Keratinocyte (primary cell): ENCODE data around the gene CACNA1C. TPM values are rescaled to one million over a fixed set of nuclear protein-coding genes. Genes with fewer than 3 reads are reported as not detected.

Experiments
- DNase-seq: peaks from one replicate; pipeline ENCODE4 v3.0.0-alpha.2; 2011; ENCODE audit warnings: low read depth, missing footprints, low spot score
- FAIRE-seq: peaks from 2 replicates; lab custom pipeline; 2011; peaks lifted over from hg19 to GRCh38; lab: Jason Lieb, UNC
- H2AFZ ChIP-seq: 2 replicates; pipeline ENCODE4 v1.6.0; 2012; ENCODE audit warnings: low read length, control low read depth, inconsistent platforms; ENCODE audit not compliant: control insufficient read depth
- H3K27ac ChIP-seq: 2 replicates; pipeline ENCODE4 v1.5.1; 2011; ENCODE audit warnings: low read length; ENCODE audit not compliant: control insufficient read depth, insufficient read depth
- H3K27me3 ChIP-seq: 3 replicates; pipeline ENCODE4 v1.6.0; 2011; ENCODE audit warnings: low read length; ENCODE audit not compliant: control insufficient read depth, insufficient read depth; ENCODE audit errors: extremely low read depth
- H3K36me3 ChIP-seq, 2 experiments: 2 replicates in 1 of 2; 3 replicates in 1 of 2; pipeline ENCODE4 v1.5.1; 2011; ENCODE audit warnings: low read length in 2 of 2, mild to moderate bottlenecking in 1 of 2; ENCODE audit not compliant: control insufficient read depth in 2 of 2, insufficient read depth in 2 of 2; ENCODE audit errors: extremely low read depth in 1 of 2
- H3K4me1 ChIP-seq: 3 replicates; pipeline ENCODE4 v1.5.1; 2011; ENCODE audit warnings: low read length; ENCODE audit not compliant: control insufficient read depth, insufficient read depth; ENCODE audit errors: extremely low read depth
- H3K4me2 ChIP-seq: 3 replicates; pipeline ENCODE4 v1.6.0; 2011; ENCODE audit warnings: low read depth, low read length; ENCODE audit not compliant: control insufficient read depth, insufficient read depth; ENCODE audit errors: extremely low read depth
- H3K4me3 ChIP-seq, 3 experiments: fragments of 200-600 bp in 1 of 3; sonication (generic) in 1 of 3; 2 replicates in 2 of 3; 3 replicates in 1 of 3; pipeline ENCODE4 v1.5.1; 2011 to 2016; ENCODE audit warnings: low read length in 3 of 3, mild to moderate bottlenecking in 3 of 3, control low read depth in 2 of 3, inconsistent platforms in 1 of 3, low read depth in 1 of 3, mixed read lengths in 1 of 3, mixed run types in 1 of 3, moderate library complexity in 1 of 3; ENCODE audit not compliant: control insufficient read depth in 2 of 3, insufficient read depth in 2 of 3; ENCODE audit errors: extremely low read depth in 1 of 3
- H3K79me2 ChIP-seq: 2 replicates; pipeline ENCODE4 v1.6.0; 2012; ENCODE audit warnings: low read length; ENCODE audit not compliant: control insufficient read depth, insufficient read depth
- H3K9ac ChIP-seq: 3 replicates; pipeline ENCODE4 v1.6.0; 2011; ENCODE audit warnings: low read length; ENCODE audit not compliant: control insufficient read depth, insufficient read depth; ENCODE audit errors: extremely low read depth
- H3K9me1 ChIP-seq: 3 replicates; pipeline ENCODE4 v1.6.0; 2011; ENCODE audit warnings: low read length; ENCODE audit not compliant: control insufficient read depth, insufficient read depth; ENCODE audit errors: extremely low read depth
- H3K9me3 ChIP-seq: 2 replicates; pipeline ENCODE4 v1.5.1; 2012; ENCODE audit warnings: low read depth, low read length; ENCODE audit not compliant: control insufficient read depth
- H4K20me1 ChIP-seq: 3 replicates; pipeline ENCODE4 v1.6.0; 2011; ENCODE audit warnings: low read length; ENCODE audit not compliant: control insufficient read depth, insufficient read depth; ENCODE audit errors: extremely low read depth
- CTCF ChIP-seq, 3 experiments: IDR thresholded peaks in 1 of 3; conservative IDR thresholded peaks in 1 of 3; optimal IDR thresholded peaks in 1 of 3; 2 replicates in 2 of 3; 3 replicates in 1 of 3; pipeline versions ENCODE3 to v1.5.1; 2011; ENCODE audit warnings: low read length in 3 of 3, mild to moderate bottlenecking in 3 of 3, moderate library complexity in 2 of 3, control low read depth in 1 of 3, inconsistent platforms in 1 of 3; ENCODE audit not compliant: insufficient read depth in 2 of 3; ENCODE audit errors: extremely low read depth in 1 of 3
- EZH2 ChIP-seq: IDR thresholded peaks from one replicate; pipeline ENCODE4 v1.6.1; 2012; ENCODE audit warnings: inconsistent platforms, mild to moderate bottlenecking, low read length, moderate library complexity
- dilution Hi-C: fragments of 300-500 bp; cut with MboI; formaldehyde crosslinking; loops from one replicate; pipeline ENCODE4 v1.7.0; 2020; ENCODE audit warnings: low sequenced_read_pairs; ENCODE audit not compliant: extremely low pct_ligation_motif_present
- polyA plus RNA-seq, 5 experiments: library from polyadenylated mRNA; depleted of rRNA in 3 of 5; stranded (reverse) in 3 of 5; stranded (forward) in 1 of 5; unstranded in 1 of 5; fragments of >200 nt; gene quantifications; 1 replicate in 1 of 5; 2 replicates in 3 of 5; 3 replicates in 1 of 5; pipeline versions ENCODE4 v1.2.1 to v1.2.3, GENCODE V29; 2011 to 2012; ENCODE audit warnings: missing spikeins in 2 of 5, low read depth in 1 of 5, low replicate concordance in 1 of 5

The CACNA1C gene
- polyA plus RNA-seq, 1 donor (not counting 4 experiments of a cell fraction or from before 2014, with no cell fraction given): not detected

- DNase-seq (no peak), FAIRE-seq (no peak)
- Histone ChIP-seq H3K27ac (no peak overlapping the region), H3K4me1 (no peaks in the 10 kb centered on the region), H2AFZ (no peak overlapping the region), H3K36me3 (no peaks in the 10 kb centered on the region), H3K9ac (no peak overlapping the region), H3K4me3 (no peak overlapping the region), H3K9me1 (no peaks in the 10 kb centered on the region), H3K9me3 (no peaks in the 10 kb centered on the region), H3K27me3 (peaks cover 9% of the 10 kb centered on the region), H3K4me2 (no peak overlapping the region), H4K20me1 (no peaks in the 10 kb centered on the region), H3K79me2 (no peaks in the 10 kb centered on the region)
- dilution Hi-C loops: no loop called here
- TF ChIP-seq EZH2: no peak
- TF ChIP-seq CTCF (optimal IDR thresholded peaks at IDR 0.05 in 1 of 3, IDR thresholded peaks at IDR 0.05 in 1 of 3, conservative IDR thresholded peaks at IDR 0.05 in 1 of 3; ENCODE audit: extremely low read depth in 1 of 3, insufficient read depth in 2 of 3, low read length in 3 of 3): no peak
These were observed 59.0 kb downstream of the CACNA1C start for GRCh38 chr12:2111826-2112225.

GRCh38 chr12:2112401-2112800 lies 59.6 kb downstream of the CACNA1C start:
- TF ChIP-seq EZH2 (no peak), CTCF (optimal IDR thresholded peaks at IDR 0.05 in 1 of 3, IDR thresholded peaks at IDR 0.05 in 1 of 3, conservative IDR thresholded peaks at IDR 0.05 in 1 of 3; ENCODE audit: extremely low read depth in 1 of 3, insufficient read depth in 2 of 3, low read length in 3 of 3) (no peak)
- H3K9me1 ChIP-seq: no peaks in the 10 kb centered on the region
- H3K27ac ChIP-seq: no peak overlapping the region
- no peak overlapping the region for H2AFZ ChIP-seq
- no peak for FAIRE-seq
- no peak overlapping the region for H3K4me3 ChIP-seq
- H3K4me2 ChIP-seq: no peak overlapping the region
- no peaks in the 10 kb centered on the region for H3K4me1 ChIP-seq
- H3K9ac ChIP-seq: no peak overlapping the region
- no peaks in the 10 kb centered on the region for H3K9me3 ChIP-seq
- H3K27me3 ChIP-seq: peaks cover 9% of the 10 kb centered on the region
- H3K36me3 ChIP-seq: no peaks in the 10 kb centered on the region
- no peaks in the 10 kb centered on the region for H4K20me1 ChIP-seq
- dilution Hi-C loops: no loop called here
- DNase-seq: no peak
- no peaks in the 10 kb centered on the region for H3K79me2 ChIP-seq
